Measurements from ENCODE around the gene MICAL1. TPM values are rescaled to one million over a fixed set of nuclear protein-coding genes. Genes with fewer than 3 reads are reported as not detected.

Gene MICAL1
- total and polyA plus RNA-seq, 2 donors (not counting 1 experiment from before 2014, with no cell fraction given): 202 to 319 TPM

GRCh38 chr6:109482905-109483734 is 27.5 kb upstream of the MICAL1 start, which contains the start of gene ZBTB24:
Gene ZBTB24, minus strand, starts transcription at chr6:109483219. Its CDS starts 1,193 bp downstream, at chr6:109482026.
- no peaks in the 10 kb centered on the region for H3K27me3 ChIP-seq (replicated peaks in 1 of 4; ENCODE audit: control extremely low read depth in 1 of 4, control insufficient read depth in 3 of 4, insufficient read depth in 4 of 4, low read length in 3 of 4)
- peak within 1 kb of the TSS; percentile 96 for H3K4me3 Mint-ChIP-seq
- peak within 1 kb of the TSS; percentile 76 to 97 (median 94) for H3K4me3 ChIP-seq (ENCODE audit: control extremely low read depth in 1 of 5, extremely low read depth in 1 of 5, insufficient read depth in 1 of 5, low read depth in 2 of 5, low read length in 4 of 5)
- peaks cover 48% of the 10 kb centered on the region for H3K79me2 ChIP-seq (ENCODE audit: control insufficient read depth, insufficient read depth, low read length)
- no peak for TF ChIP-seq EZH2 (IDR thresholded peaks at IDR 0.05; ENCODE audit: borderline replicate concordance, insufficient read depth, low read depth, low read length, poor library complexity, severe bottlenecking)
- TF ChIP-seq CTCF (IDR thresholded peaks at IDR 0.05): no peak
- H3K27ac Mint-ChIP-seq: peak within 1 kb of the TSS; percentile 89
- peak within 1 kb of the TSS; percentile 91 for H3K4me2 ChIP-seq (replicated peaks; ENCODE audit: low read depth, low read length, poor library complexity, severe bottlenecking)
- H2AFZ ChIP-seq (ENCODE audit: insufficient read depth, low read depth, low read length, poor library complexity, severe bottlenecking): peak within 1 kb of the TSS; percentile 78
- under 1% methylated on average over 65 of the region's 97 CpGs for WGBS (ENCODE audit: insufficient coverage)
- no peaks in the 10 kb centered on the region for H4K20me1 ChIP-seq (ENCODE audit: control insufficient read depth, insufficient read depth, low read length, poor library complexity, severe bottlenecking)
- H3K9ac ChIP-seq (ENCODE audit: low read length): peak within 1 kb of the TSS; percentile 87
- ATAC-seq (ENCODE audit: low read depth) (peak; percentile 83), DNase-seq (peak; percentile 93)
- H3K36me3 ChIP-seq (replicated peaks in 1 of 2; ENCODE audit: control extremely low read depth in 1 of 2, control insufficient read depth in 1 of 2, extremely low read depth in 1 of 2, insufficient read depth in 2 of 2, low read length in 1 of 2): peaks cover 6 to 18% of the 10 kb centered on the region in 2 experiments
- H3K4me1 Mint-ChIP-seq: peaks cover 50% of the 10 kb centered on the region
- H3K9me3 ChIP-seq (ENCODE audit: control extremely low read depth in 1 of 3, control insufficient read depth in 2 of 3, insufficient read depth in 1 of 3, low read length in 2 of 3): no peaks in the 10 kb centered on the region
- peaks cover 40 to 57% of the 10 kb centered on the region in 2 donors for H3K4me1 ChIP-seq (ENCODE audit: control insufficient read depth in 2 of 2, insufficient read depth in 2 of 2, low read length in 2 of 2)
- no peaks in the 10 kb centered on the region for H3K27me3 Mint-ChIP-seq
- H3K9me3 Mint-ChIP-seq (ENCODE audit: insufficient read depth): no peaks in the 10 kb centered on the region
- H3K27ac ChIP-seq (ENCODE audit: low read length in 2 of 2): peak within 1 kb of the TSS; percentile 65 to 81
- intact Hi-C loops (cut with micrococcal nuclease): loop anchor here (1.0 to 10.0 kb wide), 7 partner anchors 28 to 1332 kb away; partner anchors contain the start of genes AK9, CDC40, CDK19 and CEP57L1
- CTCF ChIA-PET: interaction anchor here (1.2 to 5.5 kb wide), 5 partner anchors 11 to 101 kb away, joined by 3 to 42 read pairs (median 6); partner anchors contain the start of genes CD164, MICAL1, PPIL6 and SMPD2
- POLR2A ChIA-PET: interaction anchor here (0.9 to 2.8 kb wide), 7 partner anchors 23 to 389 kb away, joined by 3 to 12 read pairs (median 4); partner anchors contain the start of genes CD164, MICAL1, SESN1 and SMPD2

Data from B cell (primary cell).